ENCODE results near the gene ATP6V1C2.

ATP6V1C2 gene

DNA sequence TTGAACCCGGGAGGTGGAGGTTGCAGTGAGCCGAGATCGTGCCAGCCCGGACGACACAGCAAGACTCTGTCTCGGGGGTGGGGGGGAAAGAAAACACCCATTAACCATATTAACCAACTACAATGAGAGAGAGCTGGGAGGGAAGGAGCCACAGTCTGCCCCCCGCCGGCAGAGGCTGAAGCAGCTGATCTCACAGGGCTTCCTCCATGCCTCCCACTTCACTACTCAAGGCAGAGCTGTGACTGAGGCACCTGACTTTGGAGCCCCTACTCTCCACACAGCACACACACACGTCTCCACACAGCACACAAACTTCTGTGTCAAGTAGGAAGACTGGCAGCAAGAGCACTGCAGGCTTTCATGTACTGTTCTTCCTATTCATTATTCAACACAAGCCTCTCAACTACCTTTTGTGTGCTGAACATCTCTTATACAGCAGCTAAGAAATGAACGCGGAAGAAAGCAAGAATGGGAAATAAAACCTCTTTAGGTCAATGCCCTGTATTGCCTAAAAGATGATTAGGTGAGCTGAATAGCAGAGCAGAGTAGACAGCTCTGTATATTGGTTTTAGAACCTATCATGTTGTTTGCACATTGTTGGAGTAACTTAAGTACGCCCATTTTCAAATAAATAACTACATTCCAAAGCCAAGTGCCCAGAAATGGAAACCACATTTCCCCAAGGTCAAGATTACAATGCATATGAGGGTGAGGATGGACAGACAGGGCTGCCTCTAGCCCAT is 65.0 kb downstream of the ATP6V1C2 start:
- Histone ChIP-seq H3K36me3 (ENCODE audit: insufficient read depth, low read length) (peaks cover 97% of the 10 kb centered on the region), H2AFZ (ENCODE audit: low read length) (no peak overlapping the region), H3K27ac (ENCODE audit: low read depth, low read length, poor library complexity, severe bottlenecking) (no peak overlapping the region), H3K79me2 (ENCODE audit: insufficient read depth, low read length) (no peaks in the 10 kb centered on the region), H3F3A (ENCODE audit: insufficient read depth, low read length) (no peaks in the 10 kb centered on the region), H3K4me3 (ENCODE audit: low read depth, low read length, poor library complexity, severe bottlenecking) (no peak overlapping the region), H3K4me2 (ENCODE audit: low read length) (no peak overlapping the region), H3K9ac (ENCODE audit: low read length) (no peak overlapping the region), H3K9me3 (ENCODE audit: low read length) (no peaks in the 10 kb centered on the region), H3K27me3 (ENCODE audit: insufficient read depth, low read length) (no peaks in the 10 kb centered on the region), H3K9me2 (ENCODE audit: low read depth, low read length) (no peaks in the 10 kb centered on the region), H3K4me1 (ENCODE audit: insufficient read depth, low read length, severe bottlenecking) (no peaks in the 10 kb centered on the region), H4K20me1 (ENCODE audit: insufficient read depth, low read length) (no peaks in the 10 kb centered on the region)
- TF ChIP-seq EZH2 (IDR thresholded peaks at IDR 0.05; ENCODE audit: borderline replicate concordance, low read length) (no peak), CTCF (IDR thresholded peaks at IDR 0.05; ENCODE audit: low read length) (no peak)

- Histone ChIP-seq H3K9me2 (ENCODE audit: low read depth, low read length) (no peaks in the 10 kb centered on the region), H3K27ac (ENCODE audit: low read depth, low read length, poor library complexity, severe bottlenecking) (no peak overlapping the region), H3K4me2 (ENCODE audit: low read length) (no peak overlapping the region), H3K79me2 (ENCODE audit: insufficient read depth, low read length) (peaks cover 4% of the 10 kb centered on the region; the same call in 1 of the 2 replicates), H3K4me1 (ENCODE audit: insufficient read depth, low read length, severe bottlenecking) (no peaks in the 10 kb centered on the region), H3K4me3 (ENCODE audit: low read depth, low read length, poor library complexity, severe bottlenecking) (no peak overlapping the region), H2AFZ (ENCODE audit: low read length) (no peak overlapping the region), H3K9me3 (ENCODE audit: low read length) (no peaks in the 10 kb centered on the region), H3K9ac (ENCODE audit: low read length) (no peak overlapping the region), H3K36me3 (ENCODE audit: insufficient read depth, low read length) (peaks cover 97% of the 10 kb centered on the region), H3K27me3 (ENCODE audit: insufficient read depth, low read length) (no peaks in the 10 kb centered on the region), H3F3A (ENCODE audit: insufficient read depth, low read length) (no peaks in the 10 kb centered on the region), H4K20me1 (ENCODE audit: insufficient read depth, low read length) (no peaks in the 10 kb centered on the region)
- TF ChIP-seq EZH2 (IDR thresholded peaks at IDR 0.05; ENCODE audit: borderline replicate concordance, low read length), result no peak
- TF ChIP-seq CTCF (IDR thresholded peaks at IDR 0.05; ENCODE audit: low read length), result peak; percentile 65
These were observed 65.9 kb downstream of the ATP6V1C2 start for GRCh38 chr2:10787176-10787968.

- H3K9me3 ChIP-seq (ENCODE audit: low read length), result no peaks in the 10 kb centered on the region
- H3K79me2 ChIP-seq (ENCODE audit: insufficient read depth, low read length), result peaks cover 4% of the 10 kb centered on the region; the same call in 1 of the 2 replicates
- H3F3A ChIP-seq (ENCODE audit: insufficient read depth, low read length), result no peaks in the 10 kb centered on the region
- no peak overlapping the region for H3K4me2 ChIP-seq (ENCODE audit: low read length)
- no peaks in the 10 kb centered on the region for H3K4me1 ChIP-seq (ENCODE audit: insufficient read depth, low read length, severe bottlenecking)
- H3K9ac ChIP-seq (ENCODE audit: low read length), result no peak overlapping the region
- H3K36me3 ChIP-seq (ENCODE audit: insufficient read depth, low read length), result peaks cover 98% of the 10 kb centered on the region
- TF ChIP-seq EZH2 (IDR thresholded peaks at IDR 0.05; ENCODE audit: borderline replicate concordance, low read length), result no peak
- TF ChIP-seq CTCF (IDR thresholded peaks at IDR 0.05; ENCODE audit: low read length), result no peak
- H3K27ac ChIP-seq (ENCODE audit: low read depth, low read length, poor library complexity, severe bottlenecking), result no peak overlapping the region
- no peaks in the 10 kb centered on the region for H3K9me2 ChIP-seq (ENCODE audit: low read depth, low read length)
- H3K4me3 ChIP-seq (ENCODE audit: low read depth, low read length, poor library complexity, severe bottlenecking), result no peak overlapping the region
- H3K27me3 ChIP-seq (ENCODE audit: insufficient read depth, low read length), result no peaks in the 10 kb centered on the region
- H2AFZ ChIP-seq (ENCODE audit: low read length), result no peak overlapping the region
- no peaks in the 10 kb centered on the region for H4K20me1 ChIP-seq (ENCODE audit: insufficient read depth, low read length)
These were observed 67.4 kb downstream of the ATP6V1C2 start for GRCh38 chr2:10788855-10789254.
